ENCODE measurements around the gene CDK5RAP3. TPM values are rescaled to one million over a fixed set of nuclear protein-coding genes. Genes with fewer than 3 reads are reported as not detected.

CDK5RAP3 gene
- total and polyA plus RNA-seq, 12 donors, result 42.8 to 733 (median 111) TPM

GRCh38 chr17:47953909-47954308, 17.0 kb upstream of the CDK5RAP3 start:
- DNase-seq, result no peak
- Histone ChIP-seq H3K36me3 (replicated peaks in 1 of 2) (no peaks in the 10 kb centered on the region), H3K4me3 (no peak overlapping the region), H3K9me3 (replicated peaks in 1 of 3) (no peaks in the 10 kb centered on the region), H3K27ac (no peak overlapping the region), H3K4me1 (replicated peaks in 1 of 2) (peaks cover 11 to 15% of the 10 kb centered on the region in 2 donors), H3K27me3 (no peaks in the 10 kb centered on the region)
- TF ChIP-seq CTCF (IDR thresholded peaks at IDR 0.05) (no peak), POLR2A (IDR thresholded peaks at IDR 0.05) (no peak)
- intact Hi-C loops (cut with DNase I), result loop anchor here in 1 of 2 donors (10.0 kb wide), 1 partner anchor 61 kb away; no protein-coding TSS in a partner anchor

- no peak overlapping the region for H3K4me3 ChIP-seq
- no peaks in the 10 kb centered on the region for H3K36me3 ChIP-seq (replicated peaks in 1 of 2)
- DNase-seq, result no peak
- H3K27ac ChIP-seq, result no peak overlapping the region
- H3K9me3 ChIP-seq (replicated peaks in 1 of 3), result no peaks in the 10 kb centered on the region
- no peaks in the 10 kb centered on the region for H3K4me1 ChIP-seq (replicated peaks in 1 of 2)
- H3K27me3 ChIP-seq, result no peaks in the 10 kb centered on the region
- TF ChIP-seq POLR2A (IDR thresholded peaks at IDR 0.05) (no peak), CTCF (IDR thresholded peaks at IDR 0.05) (no peak)
- intact Hi-C loops (cut with DNase I), result loop anchor here (5.0 to 10.0 kb wide), 2 partner anchors 53 to 59 kb away; no protein-coding TSS in a partner anchor
- WGBS, 4 donors, result 80 to 90% (median 87%) methylated on average over 6 to 7 of the region's 7 CpGs
These were observed 15.1 kb upstream of the CDK5RAP3 start for GRCh38 chr17:47955497-47956461.

- H3K4me3 ChIP-seq, result no peak overlapping the region
- H3K27ac ChIP-seq, result no peak overlapping the region
- H3K27me3 ChIP-seq, result no peaks in the 10 kb centered on the region
- DNase-seq, result no peak
- no peaks in the 10 kb centered on the region for H3K4me1 ChIP-seq (replicated peaks in 1 of 2)
- H3K9me3 ChIP-seq (replicated peaks in 1 of 3), result no peaks in the 10 kb centered on the region
- WGBS, 4 donors, result 43 to 88% (median 80%) methylated on average over 2 to 4 of the region's 4 CpGs
- no peaks in the 10 kb centered on the region for H3K36me3 ChIP-seq (replicated peaks in 1 of 2)
- TF ChIP-seq CTCF (IDR thresholded peaks at IDR 0.05), result no peak
- TF ChIP-seq POLR2A (IDR thresholded peaks at IDR 0.05), result no peak
- intact Hi-C loops (cut with DNase I), result loop anchor here (5.0 to 10.0 kb wide), 2 partner anchors 55 to 58 kb away; no protein-coding TSS in a partner anchor
These were observed 13.9 kb upstream of the CDK5RAP3 start for GRCh38 chr17:47956791-47957590.
